ENCODE data around the gene ARHGEF16.

- no peak for TF ChIP-seq CTCF (IDR thresholded peaks at IDR 0.05)
- no peak for TF ChIP-seq TCF7L2 (IDR thresholded peaks at IDR 0.05; ENCODE audit: low read depth, low read length)
- no peak for TF ChIP-seq SIN3A (IDR thresholded peaks at IDR 0.05; ENCODE audit: borderline replicate concordance, insufficient read depth, low read depth, low read length)
- no peak for TF ChIP-seq REST (IDR thresholded peaks at IDR 0.05; ENCODE audit: insufficient read depth in 1 of 2, low read depth in 2 of 2, low read length in 1 of 2)
These were observed 27.4 kb upstream of the ARHGEF16 start for GRCh38 chr1:3426956-3427535.
